SK-N-SH (cell line): Measurements from ENCODE around the gene AGAP9. TPM values are rescaled to one million over a fixed set of nuclear protein-coding genes. Genes with fewer than 3 reads are reported as not detected.
"Not testable (repeated sequence)": the region's sequence is repeated elsewhere in the genome, so short reads cannot be mapped to it uniquely, and the experiment has no call there.

Source experiments
- CTCF ChIA-PET: fragments of 300-600, 350-600 bp; formaldehyde crosslinking; extraction: SDS; loops from one replicate; lab custom pipeline; 2021; lab: Yijun Ruan, JAX
- POLR2A ChIA-PET: fragments of 350-600 bp; sonication (Branson Sonifier 250); formaldehyde crosslinking; extraction: SDS; loops from one replicate; lab custom pipeline; 2020; ENCODE audit warnings: antibody characterized with exemption, inconsistent platforms; lab: Yijun Ruan, JAX
- DNase-seq: peaks from one replicate; pipeline ENCODE4 v3.0.0; 2012
- H2AFZ ChIP-seq: fragments of 200-600 bp; sonication (generic); 2 replicates; pipeline ENCODE4 v1.8.1; 2016; ENCODE audit warnings: antibody characterized with exemption, mild to moderate bottlenecking, low read depth
- H3F3A ChIP-seq: fragments of 200-600 bp; sonication (generic); replicated peaks from 2 replicates; pipeline ENCODE3; 2016; ENCODE audit warnings: antibody characterized with exemption, mild to moderate bottlenecking; ENCODE audit not compliant: insufficient read depth
- H3K27ac ChIP-seq, 2 experiments: fragments of 200-500 bp in 1 of 2; fragments of 200-600 bp in 1 of 2; sonication (Bioruptor generic) in 1 of 2; sonication (generic), shearing (Covaris generic) in 1 of 2; 2 replicates each; pipeline versions ENCODE4 v1.5.1 to v1.6.1; 2014 to 2016; ENCODE audit warnings: low read depth in 2 of 2, inconsistent platforms in 1 of 2, low read length in 1 of 2, mild to moderate bottlenecking in 1 of 2, mixed read lengths in 1 of 2
- H3K27me3 ChIP-seq: fragments of 200-600 bp; sonication (generic), shearing (Covaris generic); 2 replicates; pipeline ENCODE4 v1.6.1; 2016; ENCODE audit warnings: mixed run types; ENCODE audit not compliant: insufficient read depth
- H3K36me3 ChIP-seq, 2 experiments: fragments of 200-500 bp in 1 of 2; fragments of 200-600 bp in 1 of 2; sonication (Bioruptor generic) in 1 of 2; sonication (generic) in 1 of 2; replicated peaks in 1 of 2; 2 replicates each; pipeline versions ENCODE3 to v1.5.1; 2014 to 2016; ENCODE audit warnings: low read length in 1 of 2, mild to moderate bottlenecking in 1 of 2; ENCODE audit not compliant: insufficient read depth in 2 of 2, control insufficient read depth in 1 of 2
- H3K4me1 ChIP-seq, 2 experiments: fragments of 200-500 bp in 1 of 2; fragments of 200-600 bp in 1 of 2; sonication (Bioruptor generic) in 1 of 2; sonication (generic), shearing (Covaris generic) in 1 of 2; 2 replicates each; pipeline versions ENCODE4 v1.5.1 to v1.6.1; 2014 to 2016; ENCODE audit warnings: low read depth in 1 of 2, low read length in 1 of 2, mixed run types in 1 of 2; ENCODE audit not compliant: insufficient read depth in 2 of 2, control insufficient read depth in 1 of 2
- H3K4me2 ChIP-seq: fragments of 200-600 bp; sonication (generic), shearing (Covaris generic); 2 replicates; pipeline ENCODE4 v1.6.1; 2017; ENCODE audit warnings: mixed run types
- H3K4me3 ChIP-seq, 2 experiments: fragments of 200-500 bp in 1 of 2; fragments of 200-600 bp in 1 of 2; sonication (Bioruptor generic) in 1 of 2; sonication (generic), shearing (Covaris generic) in 1 of 2; 2 replicates each; pipeline versions ENCODE4 v1.5.1 to v1.8.1; 2014 to 2016; ENCODE audit warnings: low read depth in 2 of 2, inconsistent platforms in 1 of 2, low read length in 1 of 2, mild to moderate bottlenecking in 1 of 2, mixed read lengths in 1 of 2, moderate library complexity in 1 of 2
- H3K79me2 ChIP-seq: fragments of 200-600 bp; sonication (generic); 2 replicates; pipeline ENCODE4 v1.8.1; 2017; ENCODE audit warnings: mild to moderate bottlenecking; ENCODE audit not compliant: insufficient read depth
- H3K9ac ChIP-seq: fragments of 200-600 bp; sonication (generic); 2 replicates; pipeline ENCODE4 v1.6.1; 2017; ENCODE audit warnings: mixed run types
- H3K9me2 ChIP-seq: fragments of 200-600 bp; sonication (generic); 2 replicates; pipeline ENCODE4 v1.6.1; 2017; ENCODE audit warnings: mixed run types
- H3K9me3 ChIP-seq: fragments of 200-600 bp; sonication (generic); 2 replicates; pipeline ENCODE4 v1.6.1; 2017; ENCODE audit warnings: mixed run types, mild to moderate bottlenecking, moderate library complexity
- H4K20me1 ChIP-seq: fragments of 200-600 bp; sonication (generic); 2 replicates; pipeline ENCODE4 v1.6.1; 2017; ENCODE audit warnings: mild to moderate bottlenecking, mixed run types; ENCODE audit not compliant: insufficient read depth
- WGBS: methylation state at CpG from one replicate; pipeline ENCODE4 v1.1.6; 2017; ENCODE audit warnings: low lambda C conversion rate; 5-methylcytosine and 5-hydroxymethylcytosine counted together
- polyA plus RNA-seq, 3 experiments: library from polyadenylated mRNA; depleted of rRNA; stranded (reverse); fragments of >200 nt; gene quantifications; 2 replicates each; pipeline ENCODE4 v1.2.3, GENCODE V29; 2012

Gene AGAP9
- 9.1 and 9.9 TPM in 2 replicates for polyA plus RNA-seq (2012; rRNA removed)
- 1.9 and 2.7 TPM in 2 replicates for polyA plus RNA-seq (2012; cell fraction: cytosol; rRNA removed)
- 84.7 and 92.0 TPM in 2 replicates for polyA plus RNA-seq (2012; cell fraction: nucleus; rRNA removed)

DNA sequence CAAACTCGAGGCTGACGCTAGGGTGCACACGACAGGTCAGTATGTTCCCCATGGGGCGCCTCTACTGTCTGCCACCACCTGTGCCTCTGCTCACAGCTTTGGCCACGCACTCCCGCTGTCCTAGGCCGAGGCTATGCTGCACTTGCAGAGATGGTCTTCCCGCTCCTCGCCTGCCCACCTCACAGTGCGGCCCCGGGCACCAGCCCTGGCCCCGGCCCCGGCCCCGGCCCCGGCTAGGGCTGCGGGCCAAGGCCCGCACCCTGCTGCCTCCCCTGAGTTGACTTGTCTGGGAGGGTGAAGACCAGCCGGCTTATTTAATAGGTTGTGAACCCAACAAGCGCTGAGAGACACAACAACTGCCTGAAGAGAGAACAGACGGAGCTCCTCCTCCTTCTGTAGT, at the start of gene AGAP9:
Gene AGAP9, minus strand, starts transcription at position 164 of the 400 bp plus-strand sequence. Its CDS starts 112 bp downstream, at position 52.
- DNase-seq, H3K9me2 ChIP-seq, CTCF ChIA-PET, H3K4me3 ChIP-seq, H3K9ac ChIP-seq, H3K4me2 ChIP-seq, H3K9me3 ChIP-seq, H4K20me1 ChIP-seq, POLR2A ChIA-PET, H3F3A ChIP-seq, H3K36me3 ChIP-seq, H3K27me3 ChIP-seq, H2AFZ ChIP-seq, H3K27ac ChIP-seq, H3K4me1 ChIP-seq, H3K79me2 ChIP-seq: not testable (repeated sequence)
- WGBS: no CpG with 5 or more reads among the region's 20 CpGs

DNA sequence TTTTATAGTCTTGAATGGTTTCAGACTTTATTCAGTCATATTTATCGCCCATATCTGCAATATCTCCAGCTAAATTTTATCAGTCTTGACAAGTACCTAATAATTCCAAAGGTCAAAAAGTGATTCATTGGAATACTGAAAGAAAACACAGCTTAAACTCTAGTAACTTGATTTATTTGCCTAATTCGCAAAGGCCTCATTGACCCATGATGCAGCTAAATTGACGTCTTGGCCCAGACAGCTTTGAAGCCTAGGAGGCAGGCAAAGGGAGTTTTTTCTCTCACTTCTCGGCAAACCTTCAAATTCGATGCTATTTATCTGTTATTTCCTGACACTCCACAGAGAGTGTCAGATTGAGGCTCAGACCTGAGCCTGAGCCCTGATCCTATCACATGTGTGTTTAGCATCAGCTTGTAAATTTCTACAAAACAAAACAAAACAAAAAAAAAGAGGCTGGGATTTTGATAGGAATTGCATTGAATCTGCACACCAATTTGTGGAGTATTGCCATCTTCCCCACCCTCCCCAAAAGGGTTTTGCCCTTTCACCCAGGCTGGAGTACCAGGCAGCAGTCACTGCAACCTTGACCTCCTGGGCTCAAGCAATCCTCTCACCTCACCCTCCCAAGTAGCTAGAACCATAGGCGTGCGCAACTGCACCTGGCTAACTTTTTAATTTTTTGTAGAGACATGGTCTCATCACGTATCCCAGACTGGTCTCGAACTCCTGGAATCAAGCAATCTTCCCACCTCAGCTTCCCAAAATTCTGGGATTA, 47.9 kb upstream of the AGAP9 start:
- CTCF ChIA-PET, H3K27me3 ChIP-seq, H3F3A ChIP-seq, H3K9me2 ChIP-seq, H3K4me3 ChIP-seq, H4K20me1 ChIP-seq, H2AFZ ChIP-seq, DNase-seq, H3K9me3 ChIP-seq, H3K4me2 ChIP-seq, H3K79me2 ChIP-seq, H3K27ac ChIP-seq, H3K9ac ChIP-seq, POLR2A ChIA-PET, H3K36me3 ChIP-seq, H3K4me1 ChIP-seq: not testable (repeated sequence)
- 76% methylated on average over 3 of the region's 9 CpGs for WGBS

DNA sequence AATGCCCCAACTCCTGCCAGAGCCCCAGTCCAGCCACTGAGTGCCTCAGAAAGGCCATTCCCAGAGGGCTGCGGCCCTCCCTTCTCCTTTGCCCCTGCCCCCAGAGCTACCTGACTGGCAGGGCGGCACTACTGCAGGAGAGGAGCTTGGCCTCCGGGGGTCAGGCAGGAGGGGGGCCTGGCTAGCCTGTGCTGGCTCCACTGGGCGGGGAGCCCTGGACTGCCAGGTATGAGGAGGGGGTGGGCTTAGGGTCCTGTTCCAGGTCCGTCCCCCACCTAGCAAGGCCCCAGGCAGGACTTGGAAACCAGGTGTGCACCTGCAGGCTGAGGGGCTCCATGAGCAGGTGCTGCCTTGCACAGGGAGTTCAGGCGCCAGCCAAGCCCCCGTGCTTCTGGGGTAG, 43.3 kb upstream of the AGAP9 start:
- H3F3A ChIP-seq, H2AFZ ChIP-seq, H3K4me3 ChIP-seq, H3K9me2 ChIP-seq, POLR2A ChIA-PET, H3K79me2 ChIP-seq, H4K20me1 ChIP-seq, H3K9me3 ChIP-seq, H3K9ac ChIP-seq, H3K36me3 ChIP-seq, H3K27me3 ChIP-seq, H3K4me1 ChIP-seq, H3K27ac ChIP-seq, DNase-seq, H3K4me2 ChIP-seq, CTCF ChIA-PET: not testable (repeated sequence)
- no CpG with 5 or more reads among the region's 7 CpGs for WGBS

DNA sequence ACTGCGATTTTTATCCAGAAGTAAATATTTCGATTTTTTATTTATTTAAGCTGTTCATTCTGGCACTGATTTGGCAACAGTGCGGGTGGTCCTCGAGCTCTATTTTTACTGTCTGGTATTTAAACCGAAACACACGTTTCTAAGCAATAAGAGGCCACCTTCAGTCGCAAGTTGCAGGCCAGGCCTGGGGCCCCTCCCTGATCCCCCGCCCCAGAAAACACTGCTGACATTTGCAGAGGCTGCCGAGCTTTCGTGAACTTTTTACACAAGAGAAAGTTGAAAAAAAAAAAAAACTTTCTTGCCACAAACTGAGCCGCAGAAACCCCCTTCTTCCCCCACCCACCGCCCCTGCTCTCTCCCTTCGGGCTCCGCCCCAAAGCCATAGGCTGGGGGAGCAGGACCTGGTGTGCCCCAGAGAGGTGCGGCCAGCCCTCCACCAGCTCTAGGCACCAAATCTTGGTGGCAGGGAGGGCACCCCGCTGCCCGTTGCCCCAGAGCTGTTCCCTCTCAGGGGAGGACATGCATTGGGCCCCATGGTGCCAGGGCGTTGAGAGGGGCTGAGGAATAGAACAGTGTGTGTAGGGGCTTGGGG, 42.8 kb upstream of the AGAP9 start:
- H3K4me2 ChIP-seq, CTCF ChIA-PET: not testable (repeated sequence)
- WGBS: 77% methylated on average over 14 of the region's 18 CpGs

DNA sequence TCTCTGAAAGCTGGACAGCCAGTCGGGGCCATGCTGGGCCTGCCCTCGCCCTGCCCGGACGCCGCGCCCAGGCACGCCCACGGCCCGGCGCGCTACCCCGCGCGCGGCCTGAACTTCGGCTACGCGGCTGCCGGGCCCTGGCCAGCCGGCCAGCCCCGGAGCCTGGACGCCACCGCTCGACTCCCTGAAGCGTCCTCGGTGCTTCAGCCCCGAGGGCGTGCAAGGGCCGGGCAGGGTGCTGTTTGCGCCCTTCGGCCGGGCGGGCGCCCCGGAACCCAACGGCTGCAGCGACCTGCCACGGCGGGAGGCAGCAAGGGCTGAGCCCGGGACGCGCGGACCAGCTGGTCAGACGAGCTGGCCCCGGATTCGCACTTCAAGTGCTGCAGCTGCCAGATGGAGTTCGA, 42.1 kb upstream of the AGAP9 start:
- H3K27ac ChIP-seq, DNase-seq, H3K4me3 ChIP-seq, H3K4me1 ChIP-seq, H3K79me2 ChIP-seq, H3K9me2 ChIP-seq, H3K9ac ChIP-seq, CTCF ChIA-PET, H4K20me1 ChIP-seq, H3K27me3 ChIP-seq, POLR2A ChIA-PET, H3K4me2 ChIP-seq, H3K36me3 ChIP-seq, H3K9me3 ChIP-seq, H3F3A ChIP-seq, H2AFZ ChIP-seq: not testable (repeated sequence)
- WGBS: no CpG with 5 or more reads among the region's 47 CpGs

More for the DNA sequence above, 42.8 kb upstream of the AGAP9 start:
- H3K9me2 ChIP-seq, DNase-seq, H4K20me1 ChIP-seq, H3K27me3 ChIP-seq, H3K9ac ChIP-seq, H3K36me3 ChIP-seq, H3K27ac ChIP-seq, H2AFZ ChIP-seq, H3K4me3 ChIP-seq, H3K9me3 ChIP-seq, POLR2A ChIA-PET, H3K79me2 ChIP-seq, H3F3A ChIP-seq, H3K4me1 ChIP-seq: not testable (repeated sequence)

DNA sequence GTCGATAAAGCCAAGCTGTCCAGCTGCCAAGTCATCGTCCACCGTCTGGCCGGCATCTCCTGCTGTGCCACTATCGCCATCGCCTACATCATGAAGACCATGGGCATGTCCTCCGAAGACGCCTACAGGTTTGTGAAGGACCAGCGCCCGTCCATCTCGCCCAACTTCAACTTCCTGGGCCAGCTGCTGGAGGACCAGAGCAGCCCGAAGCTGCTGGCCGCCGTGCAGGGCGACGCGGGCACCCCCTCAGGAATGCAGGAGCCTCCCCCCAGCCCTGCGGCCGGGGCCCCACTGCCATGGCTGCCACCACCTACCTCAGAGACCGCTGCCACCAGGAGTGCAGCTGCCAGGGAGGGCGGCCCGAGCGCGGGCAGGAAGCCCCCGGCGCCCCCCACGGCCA, 41.5 kb upstream of the AGAP9 start:
- CTCF ChIA-PET, H3K4me3 ChIP-seq, H4K20me1 ChIP-seq, H3K27me3 ChIP-seq, H3K9me3 ChIP-seq, H3F3A ChIP-seq, H3K4me2 ChIP-seq, H2AFZ ChIP-seq, H3K79me2 ChIP-seq, H3K27ac ChIP-seq, H3K36me3 ChIP-seq, POLR2A ChIA-PET, H3K9me2 ChIP-seq, DNase-seq, H3K4me1 ChIP-seq, H3K9ac ChIP-seq: not testable (repeated sequence)
- 91% methylated on average over 9 of the region's 27 CpGs for WGBS
